PC-9 (cell line): ENCODE results near the gene HOXA2. TPM values are rescaled to one million over a fixed set of nuclear protein-coding genes. Genes with fewer than 3 reads are reported as not detected.

Source experiments
- BruUV-seq: library from RNA; stranded (reverse); fragments of 400-500 nt; replicated peaks from 2 replicates; lab custom pipeline; 2021; lab: Mats Ljungman, UMichigan
- CTCF ChIA-PET: fragments of 300-600 bp; sonication (Branson Sonifier 250); formaldehyde crosslinking; loops from one replicate; lab custom pipeline; 2022; ENCODE audit warnings: antibody characterized with exemption; lab: Charles Lee
- POLR2A ChIA-PET: fragments of 300-600 bp; sonication (Branson Sonifier 250); formaldehyde crosslinking; loops from one replicate; lab custom pipeline; 2022; ENCODE audit warnings: antibody characterized with exemption; ENCODE audit not compliant: unreplicated experiment; lab: Charles Lee
- DNase-seq, 2 experiments: peaks; one replicate each; pipeline versions ENCODE4 v3.0.0 to v3.0.0-alpha.2; 2015 to 2022; ENCODE audit warnings: mixed read lengths in 1 of 2
- H2AFZ ChIP-seq: fragments of 200-600 bp; sonication (generic); 2 replicates; pipeline ENCODE4 v1.8.1; 2017; ENCODE audit warnings: antibody characterized with exemption
- H3F3A ChIP-seq: fragments of 200-600 bp; sonication (generic); 2 replicates; pipeline ENCODE4 v1.8.1; 2017; ENCODE audit warnings: antibody characterized with exemption, mild to moderate bottlenecking, low read depth; ENCODE audit not compliant: insufficient read depth
- H3K27ac ChIP-seq: fragments of 200-600 bp; sonication (generic); 2 replicates; pipeline ENCODE4 v1.6.1; 2016; ENCODE audit warnings: mixed run types
- H3K27me3 ChIP-seq: fragments of 200-600 bp; sonication (generic); 2 replicates; pipeline ENCODE4 v1.6.1; 2016; ENCODE audit warnings: low read depth, mixed run types; ENCODE audit not compliant: insufficient read depth
- H3K36me3 ChIP-seq: fragments of 200-600 bp; sonication (generic); 2 replicates; pipeline ENCODE4 v1.6.1; 2016; ENCODE audit warnings: low read depth, mixed run types
- H3K4me1 ChIP-seq: fragments of 200-600 bp; sonication (generic); replicated peaks from 2 replicates; pipeline ENCODE4 v1.6.1; 2016; ENCODE audit warnings: mixed run types; ENCODE audit not compliant: insufficient read depth
- H3K4me2 ChIP-seq: fragments of 200-600 bp; sonication (generic); 2 replicates; pipeline ENCODE4 v1.6.1; 2017; ENCODE audit warnings: mixed run types
- H3K4me3 ChIP-seq: fragments of 200-600 bp; sonication (generic); 2 replicates; pipeline ENCODE4 v1.6.1; 2016; ENCODE audit warnings: mixed run types
- H3K79me2 ChIP-seq: fragments of 200-600 bp; sonication (generic); 2 replicates; pipeline ENCODE4 v1.6.1; 2017; ENCODE audit warnings: low read depth, mixed run types
- H3K9me2 ChIP-seq: fragments of 200-600 bp; sonication (generic); 2 replicates; pipeline ENCODE4 v1.8.1; 2017; ENCODE audit warnings: mild to moderate bottlenecking; ENCODE audit not compliant: insufficient read depth
- H3K9me3 ChIP-seq: fragments of 200-600 bp; sonication (generic); 2 replicates; pipeline ENCODE4 v1.8.1; 2016; ENCODE audit warnings: low read depth; ENCODE audit not compliant: insufficient read depth
- H4K20me1 ChIP-seq: fragments of 200-600 bp; sonication (generic); 2 replicates; pipeline ENCODE4 v1.8.1; 2017; ENCODE audit not compliant: insufficient read depth
- EZH2 ChIP-seq: fragments of 200-600 bp; sonication (generic); IDR thresholded peaks from 2 replicates; pipeline ENCODE4 v1.8.0; 2017; ENCODE audit warnings: antibody characterized with exemption, low read depth
- intact Hi-C: fragments of 100-400 bp; cut with micrococcal nuclease; formaldehyde crosslinking; loops from one replicate; pipeline ENCODE4 v1.10.0; 2022; ENCODE audit not compliant: unreplicated experiment
- total RNA-seq: library from RNA; stranded (reverse); gene quantifications from 2 replicates; pipeline ENCODE4 v1.2.3, GENCODE V29; 2021
- TF ChIP-seq, protein P1 (sequence below): fragments of 200-600 bp; sonication (generic); conservative IDR thresholded peaks from 2 replicates; pipeline ENCODE4 v1.6.1; 2017; ENCODE audit warnings: mixed run types, antibody characterized with exemption, mild to moderate bottlenecking, moderate library complexity

Gene HOXA2
- total RNA-seq, 1 experiment from 2014 or later, result 6.1 TPM

DNA sequence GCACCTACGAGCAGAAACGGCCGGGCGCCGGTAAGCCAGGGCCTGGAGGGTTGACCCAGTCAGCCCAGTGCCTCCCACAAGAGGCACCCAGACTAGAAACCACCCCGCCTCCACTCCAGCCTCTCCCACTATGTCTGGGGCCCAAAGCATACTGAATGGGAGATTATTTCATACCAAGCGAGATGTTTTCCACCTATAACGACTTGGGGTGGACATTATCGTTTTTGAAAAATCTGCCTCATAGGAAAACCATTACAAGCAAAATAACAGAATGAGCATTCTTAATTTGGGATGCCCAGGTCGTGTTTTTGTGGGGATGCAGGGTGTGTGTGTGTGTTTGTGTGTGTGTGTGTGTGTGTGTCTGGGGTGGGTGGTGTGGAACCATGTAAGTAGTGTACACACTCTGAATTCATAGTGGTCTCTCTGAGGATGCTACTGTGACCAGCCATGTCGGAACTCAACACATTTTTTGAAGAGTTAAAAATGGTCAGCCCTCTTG, 43.5 kb upstream of the HOXA2 start:
- ChIA-PET POLR2A (no interaction called here), CTCF (no interaction called here)
- Histone ChIP-seq H4K20me1 (no peaks in the 10 kb centered on the region), H3K4me2 (no peak overlapping the region), H3K36me3 (no peaks in the 10 kb centered on the region), H3K9me3 (no peaks in the 10 kb centered on the region), H2AFZ (no peak overlapping the region), H3K9me2 (no peaks in the 10 kb centered on the region), H3K79me2 (no peaks in the 10 kb centered on the region), H3F3A (peaks cover 4% of the 10 kb centered on the region; the same call in 1 of the 2 replicates), H3K4me3 (no peak overlapping the region), H3K4me1 (0 out of 2 replicates have a peak, but pooled peaks cover 11% of the 10 kb centered on the region), H3K27ac (no peak overlapping the region), H3K27me3 (no peaks in the 10 kb centered on the region)
- DNase-seq, result no peak
- no peak for TF ChIP-seq EZH2
- TF ChIP-seq, protein P1, sequence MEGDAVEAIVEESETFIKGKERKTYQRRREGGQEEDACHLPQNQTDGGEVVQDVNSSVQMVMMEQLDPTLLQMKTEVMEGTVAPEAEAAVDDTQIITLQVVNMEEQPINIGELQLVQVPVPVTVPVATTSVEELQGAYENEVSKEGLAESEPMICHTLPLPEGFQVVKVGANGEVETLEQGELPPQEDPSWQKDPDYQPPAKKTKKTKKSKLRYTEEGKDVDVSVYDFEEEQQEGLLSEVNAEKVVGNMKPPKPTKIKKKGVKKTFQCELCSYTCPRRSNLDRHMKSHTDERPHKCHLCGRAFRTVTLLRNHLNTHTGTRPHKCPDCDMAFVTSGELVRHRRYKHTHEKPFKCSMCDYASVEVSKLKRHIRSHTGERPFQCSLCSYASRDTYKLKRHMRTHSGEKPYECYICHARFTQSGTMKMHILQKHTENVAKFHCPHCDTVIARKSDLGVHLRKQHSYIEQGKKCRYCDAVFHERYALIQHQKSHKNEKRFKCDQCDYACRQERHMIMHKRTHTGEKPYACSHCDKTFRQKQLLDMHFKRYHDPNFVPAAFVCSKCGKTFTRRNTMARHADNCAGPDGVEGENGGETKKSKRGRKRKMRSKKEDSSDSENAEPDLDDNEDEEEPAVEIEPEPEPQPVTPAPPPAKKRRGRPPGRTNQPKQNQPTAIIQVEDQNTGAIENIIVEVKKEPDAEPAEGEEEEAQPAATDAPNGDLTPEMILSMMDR, result no peak
- intact Hi-C loops, result no loop called here
- BruUV-seq, result no TSS peak

DNA sequence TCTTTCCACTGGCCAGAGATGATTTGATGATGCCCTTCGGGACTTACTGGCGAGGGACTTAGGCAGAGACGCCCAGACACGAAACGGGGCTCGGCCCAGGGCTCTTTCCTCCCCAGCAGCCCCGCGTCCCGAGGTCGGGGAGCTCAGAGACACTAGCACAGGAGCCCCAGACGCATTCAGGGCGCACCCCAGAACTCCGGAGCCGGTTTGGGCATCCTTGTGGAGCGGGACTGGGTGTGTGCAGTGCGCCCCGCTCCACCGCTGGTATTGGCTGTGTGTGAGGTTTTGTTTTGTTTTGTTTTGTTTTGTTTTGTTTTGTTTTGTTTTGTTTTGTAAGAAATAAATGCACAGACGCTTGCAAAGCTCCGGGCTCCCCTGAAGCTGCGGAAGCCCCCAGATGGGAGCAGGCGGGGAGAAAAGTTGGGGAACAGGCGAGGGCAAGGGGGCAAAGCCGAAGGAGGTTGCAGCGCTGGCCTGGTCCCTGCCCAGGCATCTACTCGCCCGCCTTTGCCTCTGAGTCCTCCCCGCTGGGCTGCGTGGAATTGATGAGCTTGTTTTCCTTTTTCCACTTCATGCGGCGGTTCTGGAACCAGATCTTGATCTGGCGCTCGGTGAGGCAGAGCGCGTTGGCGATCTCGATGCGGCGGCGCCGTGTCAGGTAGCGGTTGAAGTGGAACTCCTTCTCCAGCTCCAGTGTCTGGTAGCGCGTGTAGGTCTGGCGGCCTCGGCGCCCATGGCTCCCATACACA, 42.9 kb upstream of the HOXA2 start:
- Histone ChIP-seq H3F3A (peaks cover 4% of the 10 kb centered on the region; the same call in 1 of the 2 replicates), H3K9me3 (no peaks in the 10 kb centered on the region), H3K4me1 (0 out of 2 replicates have a peak, but pooled peaks cover 11% of the 10 kb centered on the region), H3K27ac (no peak overlapping the region), H3K4me2 (no peak overlapping the region), H3K27me3 (no peaks in the 10 kb centered on the region), H3K9me2 (no peaks in the 10 kb centered on the region), H3K4me3 (no peak overlapping the region), H3K79me2 (no peaks in the 10 kb centered on the region), H4K20me1 (no peaks in the 10 kb centered on the region), H2AFZ (no peak overlapping the region), H3K36me3 (no peaks in the 10 kb centered on the region)
- DNase-seq, result no peak
- intact Hi-C loops, result no loop called here
- no TSS peak for BruUV-seq
- ChIA-PET POLR2A (interaction anchor here (0.7 kb wide), 1 partner anchor 16 kb away, joined by 3 read pairs; no protein-coding TSS in a partner anchor), CTCF (no interaction called here)
- TF ChIP-seq, protein P1, result no peak

DNA sequence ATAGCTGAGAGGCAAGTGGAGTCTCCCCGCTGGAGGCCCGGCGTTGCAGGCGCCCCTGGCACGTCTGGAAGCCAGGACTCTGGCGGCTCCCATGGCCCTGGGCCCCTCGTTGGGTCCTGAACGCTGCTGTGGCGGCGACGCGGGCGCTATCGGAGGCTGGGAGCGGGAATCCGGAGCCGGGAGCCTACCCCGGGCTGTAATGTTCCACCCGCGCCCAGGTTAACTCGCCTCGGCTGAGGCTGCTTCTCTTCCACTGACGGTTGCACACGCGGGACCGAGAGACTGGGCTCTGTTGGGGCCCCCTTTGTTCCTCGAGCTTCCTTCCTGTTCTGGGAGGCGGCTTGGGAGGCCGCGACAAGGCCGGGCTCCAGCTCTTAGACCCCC, 42.3 kb upstream of the HOXA2 start:
- intact Hi-C loops, result no loop called here
- Histone ChIP-seq H4K20me1 (no peaks in the 10 kb centered on the region), H3K4me3 (no peak overlapping the region), H3K9me2 (no peaks in the 10 kb centered on the region), H2AFZ (no peak overlapping the region), H3K4me2 (no peak overlapping the region), H3F3A (peaks cover 4% of the 10 kb centered on the region; the same call in 1 of the 2 replicates), H3K4me1 (0 out of 2 replicates have a peak, but pooled peaks cover 11% of the 10 kb centered on the region), H3K27ac (no peak overlapping the region), H3K36me3 (no peaks in the 10 kb centered on the region), H3K9me3 (no peaks in the 10 kb centered on the region), H3K79me2 (no peaks in the 10 kb centered on the region), H3K27me3 (no peaks in the 10 kb centered on the region)
- DNase-seq, result no peak
- ChIA-PET CTCF (no interaction called here), POLR2A (interaction anchor here (0.7 kb wide), 1 partner anchor 16 kb away, joined by 3 read pairs; no protein-coding TSS in a partner anchor)
- TF ChIP-seq, protein P1, result no peak
- no TSS peak for BruUV-seq
